SK-N-SH (cell line): ENCODE data around the gene NOP9.

Experiments used
- CHD2 ChIP-seq: fragments of 150-350 bp; IDR thresholded peaks from 2 replicates; pipeline ENCODE4 v1.6.1; 2018; ENCODE audit warnings: low read length; ENCODE audit not compliant: partially characterized antibody
- FOXJ3 ChIP-seq: sonication (generic); formaldehyde crosslinking; IDR thresholded peaks from 2 replicates; pipeline ENCODE4 v1.5.1; 2020; ENCODE audit warnings: mild to moderate bottlenecking, missing genetic modification reagents
- FOXM1 ChIP-seq: IDR thresholded peaks from 2 replicates; pipeline ENCODE4 v1.4.0; 2012; ENCODE audit warnings: low read depth, mild to moderate bottlenecking
- GATA2 ChIP-seq: sonication (generic); formaldehyde crosslinking; IDR thresholded peaks from 2 replicates; pipeline ENCODE4 v1.5.0; 2020; ENCODE audit warnings: mild to moderate bottlenecking, missing genetic modification reagents
- NFIC ChIP-seq: IDR thresholded peaks from 2 replicates; pipeline ENCODE4 v1.4.0; 2012; ENCODE audit warnings: borderline replicate concordance
- POLR2AphosphoS5 ChIP-seq: IDR thresholded peaks from 2 replicates; pipeline ENCODE4 v1.6.1; 2012; ENCODE audit warnings: low read depth, low read length
- TF ChIP-seq, protein P1 (sequence below): IDR thresholded peaks from 2 replicates; pipeline ENCODE4 v1.4.0; 2012; ENCODE audit warnings: low read depth
- TF ChIP-seq, protein P2 (sequence below): IDR thresholded peaks from 2 replicates; pipeline ENCODE4 v1.6.1; 2012; ENCODE audit warnings: mild to moderate bottlenecking, low read depth, low read length, moderate library complexity
- TF ChIP-seq, protein P3 (sequence below): fragments of 200-600 bp; sonication (generic); IDR thresholded peaks from 2 replicates; pipeline ENCODE4 v1.6.1; 2017; ENCODE audit warnings: antibody characterized with exemption, mild to moderate bottlenecking, moderate library complexity

GRCh38 chr14:24310265-24310645 lies 10.6 kb downstream of the NOP9 start:
- no peak for TF ChIP-seq GATA2 (CRISPR knock-in tag)
- TF ChIP-seq, protein P1, sequence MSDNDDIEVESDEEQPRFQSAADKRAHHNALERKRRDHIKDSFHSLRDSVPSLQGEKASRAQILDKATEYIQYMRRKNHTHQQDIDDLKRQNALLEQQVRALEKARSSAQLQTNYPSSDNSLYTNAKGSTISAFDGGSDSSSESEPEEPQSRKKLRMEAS = no peak
- TF ChIP-seq, protein P2, sequence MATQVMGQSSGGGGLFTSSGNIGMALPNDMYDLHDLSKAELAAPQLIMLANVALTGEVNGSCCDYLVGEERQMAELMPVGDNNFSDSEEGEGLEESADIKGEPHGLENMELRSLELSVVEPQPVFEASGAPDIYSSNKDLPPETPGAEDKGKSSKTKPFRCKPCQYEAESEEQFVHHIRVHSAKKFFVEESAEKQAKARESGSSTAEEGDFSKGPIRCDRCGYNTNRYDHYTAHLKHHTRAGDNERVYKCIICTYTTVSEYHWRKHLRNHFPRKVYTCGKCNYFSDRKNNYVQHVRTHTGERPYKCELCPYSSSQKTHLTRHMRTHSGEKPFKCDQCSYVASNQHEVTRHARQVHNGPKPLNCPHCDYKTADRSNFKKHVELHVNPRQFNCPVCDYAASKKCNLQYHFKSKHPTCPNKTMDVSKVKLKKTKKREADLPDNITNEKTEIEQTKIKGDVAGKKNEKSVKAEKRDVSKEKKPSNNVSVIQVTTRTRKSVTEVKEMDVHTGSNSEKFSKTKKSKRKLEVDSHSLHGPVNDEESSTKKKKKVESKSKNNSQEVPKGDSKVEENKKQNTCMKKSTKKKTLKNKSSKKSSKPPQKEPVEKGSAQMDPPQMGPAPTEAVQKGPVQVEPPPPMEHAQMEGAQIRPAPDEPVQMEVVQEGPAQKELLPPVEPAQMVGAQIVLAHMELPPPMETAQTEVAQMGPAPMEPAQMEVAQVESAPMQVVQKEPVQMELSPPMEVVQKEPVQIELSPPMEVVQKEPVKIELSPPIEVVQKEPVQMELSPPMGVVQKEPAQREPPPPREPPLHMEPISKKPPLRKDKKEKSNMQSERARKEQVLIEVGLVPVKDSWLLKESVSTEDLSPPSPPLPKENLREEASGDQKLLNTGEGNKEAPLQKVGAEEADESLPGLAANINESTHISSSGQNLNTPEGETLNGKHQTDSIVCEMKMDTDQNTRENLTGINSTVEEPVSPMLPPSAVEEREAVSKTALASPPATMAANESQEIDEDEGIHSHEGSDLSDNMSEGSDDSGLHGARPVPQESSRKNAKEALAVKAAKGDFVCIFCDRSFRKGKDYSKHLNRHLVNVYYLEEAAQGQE = no peak
- TF ChIP-seq, protein P3, sequence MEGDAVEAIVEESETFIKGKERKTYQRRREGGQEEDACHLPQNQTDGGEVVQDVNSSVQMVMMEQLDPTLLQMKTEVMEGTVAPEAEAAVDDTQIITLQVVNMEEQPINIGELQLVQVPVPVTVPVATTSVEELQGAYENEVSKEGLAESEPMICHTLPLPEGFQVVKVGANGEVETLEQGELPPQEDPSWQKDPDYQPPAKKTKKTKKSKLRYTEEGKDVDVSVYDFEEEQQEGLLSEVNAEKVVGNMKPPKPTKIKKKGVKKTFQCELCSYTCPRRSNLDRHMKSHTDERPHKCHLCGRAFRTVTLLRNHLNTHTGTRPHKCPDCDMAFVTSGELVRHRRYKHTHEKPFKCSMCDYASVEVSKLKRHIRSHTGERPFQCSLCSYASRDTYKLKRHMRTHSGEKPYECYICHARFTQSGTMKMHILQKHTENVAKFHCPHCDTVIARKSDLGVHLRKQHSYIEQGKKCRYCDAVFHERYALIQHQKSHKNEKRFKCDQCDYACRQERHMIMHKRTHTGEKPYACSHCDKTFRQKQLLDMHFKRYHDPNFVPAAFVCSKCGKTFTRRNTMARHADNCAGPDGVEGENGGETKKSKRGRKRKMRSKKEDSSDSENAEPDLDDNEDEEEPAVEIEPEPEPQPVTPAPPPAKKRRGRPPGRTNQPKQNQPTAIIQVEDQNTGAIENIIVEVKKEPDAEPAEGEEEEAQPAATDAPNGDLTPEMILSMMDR = no peak
- no peak for TF ChIP-seq POLR2AphosphoS5
- TF ChIP-seq FOXM1 = no peak
- TF ChIP-seq CHD2 = no peak
- no peak for TF ChIP-seq FOXJ3 (CRISPR knock-in tag)
- no peak for TF ChIP-seq NFIC
